Astrocyte (in vitro differentiated cells and primary cell): Measurements from ENCODE around the gene POU6F1.

Experiments used
- EZH2 ChIP-seq: IDR thresholded peaks from 2 replicates; pipeline ENCODE4 v1.6.1; 2012; ENCODE audit warnings: mild to moderate bottlenecking, low read length, inconsistent platforms; ENCODE audit not compliant: insufficient read depth
- TF ChIP-seq, protein P1 (sequence below): IDR thresholded peaks from 2 replicates; pipeline ENCODE4 v1.5.1; 2011; ENCODE audit warnings: low read depth, mild to moderate bottlenecking, inconsistent platforms, low read length, moderate library complexity; ENCODE audit not compliant: insufficient read depth

- TF ChIP-seq, protein P1, sequence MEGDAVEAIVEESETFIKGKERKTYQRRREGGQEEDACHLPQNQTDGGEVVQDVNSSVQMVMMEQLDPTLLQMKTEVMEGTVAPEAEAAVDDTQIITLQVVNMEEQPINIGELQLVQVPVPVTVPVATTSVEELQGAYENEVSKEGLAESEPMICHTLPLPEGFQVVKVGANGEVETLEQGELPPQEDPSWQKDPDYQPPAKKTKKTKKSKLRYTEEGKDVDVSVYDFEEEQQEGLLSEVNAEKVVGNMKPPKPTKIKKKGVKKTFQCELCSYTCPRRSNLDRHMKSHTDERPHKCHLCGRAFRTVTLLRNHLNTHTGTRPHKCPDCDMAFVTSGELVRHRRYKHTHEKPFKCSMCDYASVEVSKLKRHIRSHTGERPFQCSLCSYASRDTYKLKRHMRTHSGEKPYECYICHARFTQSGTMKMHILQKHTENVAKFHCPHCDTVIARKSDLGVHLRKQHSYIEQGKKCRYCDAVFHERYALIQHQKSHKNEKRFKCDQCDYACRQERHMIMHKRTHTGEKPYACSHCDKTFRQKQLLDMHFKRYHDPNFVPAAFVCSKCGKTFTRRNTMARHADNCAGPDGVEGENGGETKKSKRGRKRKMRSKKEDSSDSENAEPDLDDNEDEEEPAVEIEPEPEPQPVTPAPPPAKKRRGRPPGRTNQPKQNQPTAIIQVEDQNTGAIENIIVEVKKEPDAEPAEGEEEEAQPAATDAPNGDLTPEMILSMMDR: no peak
- no peak for TF ChIP-seq EZH2
Measured at GRCh38 chr12:51245476-51246253, 27.8 kb upstream of the POU6F1 start.
